K562 (cell line): ENCODE results near the gene MCC. TPM values are rescaled to one million over a fixed set of nuclear protein-coding genes. Genes with fewer than 3 reads are reported as not detected.

ENCODE experiments used
- BHLHE40 ChIP-seq: IDR thresholded peaks from 2 replicates; pipeline ENCODE4 v1.6.1; 2011; ENCODE audit warnings: low read length, improper control_type of control experiment
- CEBPB ChIP-seq: fragments of 450-650 bp; IDR thresholded peaks from 2 replicates; pipeline ENCODE4 v1.6.1; 2016; ENCODE audit warnings: missing genetic modification characterization, missing compliant biosample characterization
- DACH1 ChIP-seq: fragments of 450-650 bp; IDR thresholded peaks from 2 replicates; pipeline ENCODE4 v1.6.1; 2018; ENCODE audit not compliant: partially characterized antibody
- FOXK1 ChIP-seq: sonication (generic); formaldehyde crosslinking; IDR thresholded peaks from 2 replicates; pipeline ENCODE4 v1.8.0; 2022; ENCODE audit warnings: missing genetic modification reagents, mild to moderate bottlenecking, borderline replicate concordance
- MEIS2 ChIP-seq: fragments of 450-650 bp; IDR thresholded peaks from 2 replicates; pipeline ENCODE4 v1.6.1; 2014; ENCODE audit warnings: mild to moderate bottlenecking; ENCODE audit not compliant: partially characterized antibody
- MIER1 ChIP-seq: fragments of 450-650 bp; IDR thresholded peaks from 2 replicates; pipeline ENCODE4 v1.6.1; 2016; ENCODE audit warnings: antibody characterized with exemption, mild to moderate bottlenecking, low read depth
- MITF ChIP-seq: IDR thresholded peaks from 2 replicates; pipeline ENCODE4 v1.6.1; 2014; ENCODE audit warnings: antibody characterized with exemption
- MYC ChIP-seq, 2 experiments: fragments of 250-450 bp in 1 of 2; sonication (Bioruptor Pico) in 1 of 2; IDR thresholded peaks; 2 replicates each; pipeline versions ENCODE4 v1.5.1 to v1.6.1; 2012 to 2021; ENCODE audit warnings: low read depth in 2 of 2, borderline replicate concordance in 1 of 2, improper control_type of control experiment in 1 of 2, low read length in 1 of 2, mild to moderate bottlenecking in 1 of 2, moderate library complexity in 1 of 2
- PHF8 ChIP-seq: fragments of 200-600 bp; sonication (generic); IDR thresholded peaks from 2 replicates; pipeline ENCODE4 v1.6.1; 2012; ENCODE audit warnings: mixed run types, mild to moderate bottlenecking, inconsistent platforms, low read length, moderate library complexity, borderline replicate concordance
- POLR3G ChIP-seq: IDR thresholded peaks from 2 replicates; pipeline ENCODE4 v1.6.1; 2011; ENCODE audit not compliant: insufficient read length, insufficient replicate concordance; ENCODE audit errors: extremely low read depth
- SMARCA4 ChIP-seq: fragments of 450-650 bp; IDR thresholded peaks from 2 replicates; pipeline ENCODE4 v1.6.1; 2016
- TCF3 ChIP-seq: sonication (generic); formaldehyde crosslinking; IDR thresholded peaks from 2 replicates; pipeline ENCODE4 v1.4.0; 2020; ENCODE audit warnings: mild to moderate bottlenecking, missing genetic modification reagents
- ZFP30 ChIP-seq: fragments of 250-450 bp; sonication (Bioruptor Pico); IDR thresholded peaks from 2 replicates; pipeline ENCODE4 v1.8.0; 2022; ENCODE audit warnings: moderate library complexity, mild to moderate bottlenecking, inconsistent platforms, borderline replicate concordance
- polyA plus RNA-seq, 8 experiments: library from polyadenylated mRNA; depleted of rRNA in 4 of 8; stranded (reverse) in 5 of 8; unstranded in 3 of 8; fragments of >200 nt; fragmentation: Nextera tagmentation in 2 of 8; fragmentation: Illumina TruSeq in 1 of 8; extraction: Ambion mirVana in 2 of 8; extraction: Trizol in 1 of 8; gene quantifications; 2 replicates each; pipeline versions ENCODE4 v1.2.1 to v1.2.3, GENCODE V29; 2011 to 2014; ENCODE audit warnings: inconsistent platforms in 1 of 8, missing spikeins in 1 of 8
- total RNA-seq, 7 experiments: library from RNA; depleted of rRNA in 6 of 7; stranded (reverse); fragments of >200 nt in 6 of 7; fragmentation: Illumina TruSeq in 2 of 7; extraction: Trizol in 2 of 7; gene quantifications; 2 replicates each; pipeline versions ENCODE4 v1.2.1 to v1.2.3, GENCODE V29; 2011 to 2021; ENCODE audit warnings: low replicate concordance in 1 of 7

The MCC gene
- total and polyA plus RNA-seq, 9 of the 15 experiments (the other 6 are each of a cell fraction or from before 2014, with no cell fraction given) = 0.04 to 0.24 (median 0.06) TPM; not detected in 1

DNA sequence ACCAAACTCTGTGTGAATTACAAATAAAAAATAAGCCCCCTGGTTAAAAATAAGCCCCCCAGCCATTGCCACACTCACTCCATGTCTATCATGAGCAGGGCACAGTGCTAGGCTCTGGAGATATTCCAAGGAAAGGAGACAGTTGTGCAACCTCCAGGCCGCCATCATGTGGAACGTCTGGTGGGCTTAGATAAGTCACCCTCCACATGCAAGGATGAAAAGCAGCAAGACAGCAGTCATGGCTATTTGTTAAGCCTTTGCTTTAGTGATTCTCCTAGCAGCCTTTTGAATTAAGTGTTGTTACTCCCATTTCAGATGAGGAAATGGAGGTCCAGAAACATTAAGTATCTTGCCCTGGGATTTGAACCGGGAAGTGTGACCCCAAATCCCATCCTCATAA lies 416.9 kb downstream of the MCC start (continued):
- TF ChIP-seq SMARCA4 (peak; percentile 77), BHLHE40 (peak; percentile 33; the same call in 1 of the 2 replicates), POLR3G (no peak), MYC (IDR thresholded peaks at IDR 0.05; ENCODE audit: low read depth, low read length) (0 out of 2 replicates have a peak, but pooled peaks have one; percentile 52), MYC (CRISPR knock-in tag; IDR thresholded peaks at IDR 0.05; ENCODE audit: borderline replicate concordance, low read depth) (no peak), MEIS2 (no peak), DACH1 (peak; percentile 47), PHF8 (no peak), MITF (peak; percentile 50; the same call in 1 of the 2 replicates), FOXK1 (no peak), CEBPB (tag) (peak; percentile 96), ZFP30 (CRISPR knock-in tag) (no peak), MIER1 (no peak), TCF3 (CRISPR knock-in tag) (peak; percentile 84)
